ENCODE data around the gene KRT15.

Gene KRT15

GRCh38 chr17:41483991-41484826 lies 34.5 kb downstream of the KRT15 start:
- no peak for DNase-seq (ENCODE audit: low read depth in 2 of 3, low spot score in 2 of 3)

DNA sequence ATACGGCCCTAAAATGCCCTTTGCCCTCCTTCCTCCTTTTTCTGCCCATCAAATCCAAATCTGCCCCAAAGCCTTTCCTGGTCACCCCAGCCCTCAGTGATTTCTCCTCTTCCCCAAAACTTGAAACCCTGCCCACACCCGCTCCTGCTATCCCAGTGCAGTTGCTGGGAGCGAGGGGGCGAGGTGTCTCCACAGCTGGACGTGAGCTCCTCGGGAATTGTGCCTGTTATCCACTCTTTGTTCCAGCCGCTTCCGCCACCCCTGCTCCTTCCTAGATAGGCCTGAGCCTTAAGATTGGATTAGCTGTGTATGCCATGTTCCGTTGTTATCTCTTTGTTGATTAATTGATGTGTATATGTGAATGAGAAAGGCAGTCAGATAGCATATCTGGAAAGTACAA lies 35.2 kb downstream of the KRT15 start:
- no peak for DNase-seq (ENCODE audit: low read depth in 2 of 3, low spot score in 2 of 3)

GRCh38 chr17:41481036-41481435 lies 37.7 kb downstream of the KRT15 start, which contains the start of gene KRT35:
Gene KRT35, minus strand, starts transcription at chr17:41481151. Its CDS starts 54 bp downstream, at chr17:41481097.
- DNase-seq (ENCODE audit: low read depth in 2 of 3, low spot score in 2 of 3) = no peak

GRCh38 chr17:41480581-41480980 lies 38.1 kb downstream of the KRT15 start:
- no peak for DNase-seq (ENCODE audit: low read depth in 2 of 3, low spot score in 2 of 3)

DNA sequence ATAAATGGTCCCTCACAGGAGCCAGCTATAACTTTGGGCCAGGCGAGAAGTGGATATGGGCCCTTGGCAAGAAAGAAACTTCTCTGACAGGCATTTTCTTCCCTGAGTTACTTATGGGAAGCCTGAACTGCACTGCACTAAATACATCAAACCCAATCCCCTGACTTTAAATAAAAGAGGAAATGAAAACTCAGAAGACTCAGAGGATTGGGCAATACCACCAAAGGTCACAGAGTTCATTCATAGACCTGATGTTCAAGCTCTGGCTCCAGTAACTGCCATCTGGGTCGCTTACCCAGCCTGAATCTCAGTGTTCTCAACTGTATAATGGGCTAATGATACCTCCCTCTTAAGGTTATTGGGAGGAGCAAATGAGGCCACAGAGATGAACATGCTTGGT lies 38.6 kb downstream of the KRT15 start:
- DNase-seq (ENCODE audit: low read depth in 2 of 3, low spot score in 2 of 3) = no peak

GRCh38 chr17:41478237-41478636 lies 40.5 kb downstream of the KRT15 start:
- DNase-seq (ENCODE audit: low read depth in 2 of 3, low spot score in 2 of 3) = no peak

- no peak for DNase-seq (ENCODE audit: low read depth in 2 of 3, low spot score in 2 of 3)
Measured at GRCh38 chr17:41476866-41477815, 41.5 kb downstream of the KRT15 start.

GRCh38 chr17:41475421-41475820 lies 43.3 kb downstream of the KRT15 start:
- no peak for DNase-seq (ENCODE audit: low read depth in 2 of 3, low spot score in 2 of 3)

GRCh38 chr17:41474863-41475262 lies 43.8 kb downstream of the KRT15 start:
- DNase-seq (ENCODE audit: low read depth in 2 of 3, low spot score in 2 of 3) = no peak

- no peak for DNase-seq (ENCODE audit: low read depth in 2 of 3, low spot score in 2 of 3)
Measured at GRCh38 chr17:41468346-41468745, 50.3 kb downstream of the KRT15 start.

DNA sequence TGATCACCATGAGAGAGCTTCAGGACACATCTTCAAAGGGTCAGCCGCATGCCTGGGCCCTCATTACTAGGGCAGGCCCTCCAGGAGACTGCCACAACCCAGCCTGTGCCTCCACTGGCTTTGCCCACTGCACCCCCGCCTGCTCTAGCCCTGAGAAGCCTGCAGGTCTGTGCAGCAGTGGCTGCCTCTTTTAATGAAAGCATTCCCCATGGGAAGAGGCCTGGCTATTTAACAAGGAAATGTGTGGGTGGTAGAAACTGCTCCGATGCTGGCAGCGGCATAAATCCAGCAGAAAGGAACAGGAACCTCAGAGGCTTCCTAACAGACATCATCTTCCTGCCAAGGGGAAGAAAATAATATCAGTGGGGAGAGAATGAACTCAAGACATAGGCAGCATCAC lies 51.1 kb downstream of the KRT15 start:
- no peak for DNase-seq (ENCODE audit: low read depth in 2 of 3, low spot score in 2 of 3)

DNA sequence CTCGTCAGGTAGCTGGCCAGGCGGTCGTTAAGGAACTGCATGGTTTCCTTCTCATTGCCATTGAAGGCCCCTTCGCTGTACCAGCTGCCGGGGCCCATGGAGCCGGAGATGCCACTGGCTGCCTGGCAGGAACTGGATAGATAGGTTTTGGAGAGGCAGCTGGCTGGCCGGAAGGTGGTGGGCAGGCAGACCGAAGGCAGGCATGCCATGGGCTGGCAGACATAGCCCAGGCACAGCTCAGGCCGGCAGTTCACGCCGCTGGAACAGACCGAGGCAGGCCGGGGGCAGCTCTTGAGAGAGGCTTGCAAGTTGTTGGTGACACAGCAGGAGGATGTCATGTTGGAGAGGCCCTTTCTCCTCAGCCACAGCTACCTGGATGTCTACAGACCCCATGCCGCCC lies 51.7 kb downstream of the KRT15 start, which contains the start of gene KRT32:
Gene KRT32, minus strand, starts transcription at position 399 of the 400 bp plus-strand sequence. Its CDS starts 61 bp downstream, at position 338.
- DNase-seq (ENCODE audit: low read depth in 2 of 3, low spot score in 2 of 3) = no peak

DNA sequence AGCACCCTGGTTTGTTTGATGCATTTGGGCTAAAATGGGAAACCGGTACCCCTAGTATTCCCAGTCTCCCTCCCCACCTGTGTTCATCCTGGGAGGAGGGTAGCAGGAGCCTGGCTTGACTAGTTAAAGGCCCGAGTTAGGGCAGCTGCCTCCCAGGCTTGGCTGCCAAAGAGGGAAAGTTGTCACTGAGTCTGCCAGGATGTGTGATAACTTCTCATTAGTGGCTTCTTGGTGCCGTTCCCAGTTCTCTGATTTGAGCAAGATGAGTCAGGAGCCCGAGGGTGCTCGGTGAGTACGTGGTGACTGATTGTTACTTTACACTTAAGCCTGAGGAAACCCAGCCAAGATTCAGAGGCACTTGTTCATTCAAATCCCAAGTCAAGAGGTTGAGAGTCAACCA lies 54.0 kb downstream of the KRT15 start:
- no peak for DNase-seq (ENCODE audit: low read depth in 2 of 3, low spot score in 2 of 3)

- no peak for DNase-seq (ENCODE audit: low read depth in 2 of 3, low spot score in 2 of 3)
Measured at GRCh38 chr17:41464173-41464572, 54.5 kb downstream of the KRT15 start.

- DNase-seq (ENCODE audit: low read depth in 2 of 3, low spot score in 2 of 3) = no peak
Measured at GRCh38 chr17:41463746-41464145, 54.9 kb downstream of the KRT15 start.
